Calu3 (cell line): ENCODE results near the gene LRFN3. TPM values are rescaled to one million over a fixed set of nuclear protein-coding genes. Genes with fewer than 3 reads are reported as not detected.
A peak's percentile ranks its signal among the peaks of the same experiment; 100 is the strongest.

Source experiments
- BruUV-seq: library from RNA; stranded (reverse); fragments of 400-500 nt; replicated peaks from 2 replicates; lab custom pipeline; 2021; lab: Mats Ljungman, UMichigan
- CTCF ChIA-PET: fragments of 300-600 bp; sonication (Branson Sonifier 250); formaldehyde crosslinking; loops from one replicate; lab custom pipeline; 2022; ENCODE audit warnings: antibody characterized with exemption; lab: Charles Lee
- DNase-seq: peaks from one replicate; pipeline ENCODE4 v3.0.0; 2022
- H3K27ac Mint-ChIP-seq: one replicate; pipeline ENCODE4 v1.8.0; 2022; ENCODE audit warnings: mixed read lengths; ENCODE audit not compliant: unreplicated experiment
- H3K27me3 Mint-ChIP-seq: one replicate; pipeline ENCODE4 v1.8.0; 2022; ENCODE audit warnings: mixed read lengths; ENCODE audit not compliant: unreplicated experiment
- H3K36me3 Mint-ChIP-seq: one replicate; pipeline ENCODE4 v1.8.0; 2022; ENCODE audit warnings: mild to moderate bottlenecking, moderate library complexity, mixed read lengths; ENCODE audit not compliant: insufficient read depth, unreplicated experiment
- H3K4me1 Mint-ChIP-seq: one replicate; pipeline ENCODE4 v1.8.0; 2022; ENCODE audit warnings: mild to moderate bottlenecking, low read depth, mixed read lengths; ENCODE audit not compliant: unreplicated experiment
- H3K4me3 Mint-ChIP-seq: one replicate; pipeline ENCODE4 v1.8.0; 2022; ENCODE audit warnings: mild to moderate bottlenecking, low read depth, moderate library complexity, mixed read lengths; ENCODE audit not compliant: unreplicated experiment
- H3K9me3 Mint-ChIP-seq: one replicate; pipeline ENCODE4 v1.8.0; 2022; ENCODE audit warnings: low read depth, mixed read lengths; ENCODE audit not compliant: unreplicated experiment
- intact Hi-C: fragments of 100-400 bp; cut with micrococcal nuclease; formaldehyde crosslinking; loops from one replicate; pipeline ENCODE4 v1.10.0; 2022; ENCODE audit not compliant: unreplicated experiment
- total RNA-seq: library from RNA; stranded (reverse); gene quantifications from 2 replicates; pipeline ENCODE4 v1.2.3, GENCODE V29; 2022
- TF ChIP-seq, protein P1 (sequence below): fragments of 200-600 bp; IDR thresholded peaks from one replicate; pipeline ENCODE4 v1.8.0; 2022; ENCODE audit warnings: antibody characterized with exemption; ENCODE audit not compliant: unreplicated experiment

Gene LRFN3
- total RNA-seq, 1 experiment from 2014 or later = 18.5 TPM

DNA sequence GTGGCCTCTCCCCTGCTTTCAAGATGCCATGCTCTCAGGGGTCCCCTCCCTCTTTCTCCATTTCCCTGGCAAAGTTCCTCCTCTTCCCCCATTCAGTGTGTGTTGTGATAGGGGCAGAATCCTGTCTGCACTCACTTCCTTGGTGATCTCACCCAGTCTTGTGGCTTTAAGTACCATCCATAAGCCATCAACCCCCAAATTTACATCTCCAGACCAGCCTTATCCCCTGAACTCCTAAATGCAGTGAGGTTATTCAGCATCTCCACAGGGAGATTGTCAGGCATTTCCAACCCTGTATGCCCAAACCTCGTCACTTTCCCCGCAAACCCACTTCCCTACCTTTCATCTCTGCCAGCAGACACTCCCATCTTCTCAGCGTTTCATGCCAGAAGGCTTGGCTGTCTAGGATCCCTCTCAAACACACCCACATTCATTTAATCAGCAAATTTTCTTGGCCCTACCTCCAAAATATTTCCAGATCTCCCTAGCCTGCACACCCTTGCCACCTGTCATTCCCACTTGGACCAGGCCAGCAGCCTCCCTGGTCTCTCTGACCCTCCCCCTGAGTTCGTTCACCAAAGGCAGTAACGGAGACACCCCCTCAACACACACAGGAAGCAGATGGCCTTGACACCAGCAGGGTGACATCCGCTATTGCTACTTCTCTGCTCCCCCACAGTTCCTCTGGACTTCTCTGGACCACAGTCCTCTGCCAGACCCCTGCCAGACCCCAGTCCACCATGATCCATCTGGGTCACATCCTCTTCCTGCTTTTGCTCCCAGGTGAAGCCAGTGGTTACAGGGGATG, 34.1 kb upstream of the LRFN3 start, which contains the start of gene HCST:
HCST (plus strand) TSS at position 676 of the 808 bp plus-strand sequence; CDS start at position 741, 65 bp downstream.
- no peak for DNase-seq
- Mint-ChIP-seq H3K36me3 (peaks cover 35% of the 10 kb centered on the region), H3K4me1 (peaks cover 9% of the 10 kb centered on the region), H3K9me3 (no peaks in the 10 kb centered on the region), H3K4me3 (peak within 1 kb of the TSS; percentile 64), H3K27ac (no peak within 1 kb of the TSS), H3K27me3 (peaks cover 32% of the 10 kb centered on the region)
- TF ChIP-seq, protein P1, sequence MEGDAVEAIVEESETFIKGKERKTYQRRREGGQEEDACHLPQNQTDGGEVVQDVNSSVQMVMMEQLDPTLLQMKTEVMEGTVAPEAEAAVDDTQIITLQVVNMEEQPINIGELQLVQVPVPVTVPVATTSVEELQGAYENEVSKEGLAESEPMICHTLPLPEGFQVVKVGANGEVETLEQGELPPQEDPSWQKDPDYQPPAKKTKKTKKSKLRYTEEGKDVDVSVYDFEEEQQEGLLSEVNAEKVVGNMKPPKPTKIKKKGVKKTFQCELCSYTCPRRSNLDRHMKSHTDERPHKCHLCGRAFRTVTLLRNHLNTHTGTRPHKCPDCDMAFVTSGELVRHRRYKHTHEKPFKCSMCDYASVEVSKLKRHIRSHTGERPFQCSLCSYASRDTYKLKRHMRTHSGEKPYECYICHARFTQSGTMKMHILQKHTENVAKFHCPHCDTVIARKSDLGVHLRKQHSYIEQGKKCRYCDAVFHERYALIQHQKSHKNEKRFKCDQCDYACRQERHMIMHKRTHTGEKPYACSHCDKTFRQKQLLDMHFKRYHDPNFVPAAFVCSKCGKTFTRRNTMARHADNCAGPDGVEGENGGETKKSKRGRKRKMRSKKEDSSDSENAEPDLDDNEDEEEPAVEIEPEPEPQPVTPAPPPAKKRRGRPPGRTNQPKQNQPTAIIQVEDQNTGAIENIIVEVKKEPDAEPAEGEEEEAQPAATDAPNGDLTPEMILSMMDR = no peak
- intact Hi-C loops = no loop called here
- BruUV-seq = no TSS peak
- CTCF ChIA-PET = no interaction called here

DNA sequence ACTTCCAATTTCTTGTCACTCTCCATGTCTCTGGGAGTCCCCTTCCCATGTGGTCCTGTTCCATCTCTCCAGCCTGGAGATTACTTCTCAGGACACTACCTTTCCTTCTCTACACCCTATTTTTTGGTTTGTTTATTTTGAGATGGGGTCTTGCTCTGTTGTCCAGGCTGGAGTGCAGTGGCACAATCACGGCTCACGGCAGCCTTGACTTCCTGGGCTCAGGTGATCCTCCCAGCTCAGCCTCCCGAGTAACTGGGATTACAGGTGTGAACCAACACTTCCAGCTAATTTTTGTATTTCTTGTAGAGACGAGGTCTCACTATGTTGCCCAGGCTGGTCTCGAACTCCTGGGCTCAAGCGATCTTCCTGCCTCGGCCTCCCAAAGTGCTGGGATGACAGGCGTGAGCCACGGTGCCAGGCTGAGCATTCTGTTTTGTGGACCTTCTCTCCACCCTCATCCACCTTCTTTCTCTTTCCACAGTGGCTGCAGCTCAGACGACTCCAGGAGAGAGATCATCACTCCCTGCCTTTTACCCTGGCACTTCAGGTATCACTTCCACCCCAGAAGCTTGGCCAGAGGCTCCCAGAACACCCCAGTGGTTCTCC, 33.2 kb upstream of the LRFN3 start:
- H3K4me1 Mint-ChIP-seq = peaks cover 9% of the 10 kb centered on the region
- H3K27ac Mint-ChIP-seq = no peak overlapping the region
- TF ChIP-seq, protein P1 = no peak
- H3K36me3 Mint-ChIP-seq = peaks cover 33% of the 10 kb centered on the region
- CTCF ChIA-PET = no interaction called here
- no TSS peak for BruUV-seq
- peaks cover 32% of the 10 kb centered on the region for H3K27me3 Mint-ChIP-seq
- no peaks in the 10 kb centered on the region for H3K9me3 Mint-ChIP-seq
- H3K4me3 Mint-ChIP-seq = peak overlapping the region; percentile 64
- no peak for DNase-seq
- intact Hi-C loops = no loop called here

DNA sequence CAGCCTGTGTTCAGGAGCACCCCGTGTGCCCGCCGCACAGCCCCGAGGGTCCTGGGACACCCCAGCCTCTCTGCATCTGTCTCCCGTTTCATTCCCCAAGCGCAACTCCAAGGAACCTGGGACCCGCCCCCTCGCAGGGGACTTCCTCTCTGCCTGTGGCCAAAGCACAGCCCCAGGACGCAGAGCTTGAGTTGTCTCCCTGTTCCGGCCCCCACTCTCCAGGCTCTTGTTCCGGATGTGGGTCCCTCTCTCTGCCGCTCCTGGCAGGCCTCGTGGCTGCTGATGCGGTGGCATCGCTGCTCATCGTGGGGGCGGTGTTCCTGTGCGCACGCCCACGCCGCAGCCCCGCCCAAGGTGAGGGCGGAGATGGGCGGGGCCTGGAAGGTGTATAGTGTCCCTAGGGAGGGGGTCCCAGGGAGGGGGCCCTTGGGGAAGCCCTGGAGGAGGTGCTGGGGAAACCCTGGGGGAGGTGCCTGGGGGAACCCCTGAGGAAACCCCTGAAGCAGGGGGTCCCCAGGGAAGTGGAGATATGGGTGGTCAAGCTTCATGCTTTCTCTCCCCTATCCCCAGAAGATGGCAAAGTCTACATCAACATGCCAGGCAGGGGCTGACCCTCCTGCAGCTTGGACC, 32.5 kb upstream of the LRFN3 start:
- peak overlapping the region; percentile 64 for H3K4me3 Mint-ChIP-seq
- intact Hi-C loops = no loop called here
- CTCF ChIA-PET = no interaction called here
- no peak overlapping the region for H3K27ac Mint-ChIP-seq
- no TSS peak for BruUV-seq
- peaks cover 32% of the 10 kb centered on the region for H3K27me3 Mint-ChIP-seq
- H3K36me3 Mint-ChIP-seq = peaks cover 26% of the 10 kb centered on the region
- H3K9me3 Mint-ChIP-seq = no peaks in the 10 kb centered on the region
- peak; percentile 62 for DNase-seq
- H3K4me1 Mint-ChIP-seq = peaks cover 9% of the 10 kb centered on the region
- TF ChIP-seq, protein P1 = no peak

DNA sequence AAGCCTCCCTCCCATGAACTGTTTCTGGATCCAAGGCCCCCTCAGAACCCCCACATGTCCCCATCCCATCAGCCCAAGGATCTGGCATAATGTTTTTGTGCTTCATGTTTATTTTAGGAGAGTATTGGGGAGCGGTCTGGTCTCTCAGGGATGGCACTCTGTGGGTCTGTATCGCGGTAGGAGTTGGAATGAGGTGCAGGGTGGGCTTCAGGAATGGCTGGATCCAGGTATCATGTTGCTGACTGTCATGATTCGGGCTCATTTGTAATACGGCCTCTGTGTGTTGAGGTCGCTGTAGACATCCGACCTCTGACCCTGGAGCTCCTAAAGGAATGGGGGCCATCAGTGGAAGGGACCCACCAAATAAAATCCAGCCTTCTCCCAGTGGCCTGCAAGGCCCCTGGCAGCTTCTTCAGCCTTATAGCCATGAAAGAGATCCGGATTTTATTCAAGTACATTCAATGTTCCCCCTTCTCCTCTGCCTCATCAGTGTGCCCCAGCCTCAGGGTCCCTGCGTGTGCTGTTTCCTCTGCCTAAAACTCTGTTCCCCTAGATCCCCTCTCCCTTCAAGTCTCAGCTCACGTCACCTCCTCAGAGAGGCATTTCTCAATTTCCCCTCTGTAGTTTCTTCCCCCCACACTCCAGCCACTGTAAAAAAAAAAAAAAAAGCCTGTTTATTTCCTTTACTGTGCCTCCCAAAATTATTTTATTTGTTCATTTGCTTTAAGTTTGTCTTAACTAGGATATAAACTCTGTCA, 31.7 kb upstream of the LRFN3 start:
- H3K4me1 Mint-ChIP-seq = peaks cover 9% of the 10 kb centered on the region
- intact Hi-C loops = no loop called here
- no peaks in the 10 kb centered on the region for H3K9me3 Mint-ChIP-seq
- no TSS peak for BruUV-seq
- CTCF ChIA-PET = interaction anchor here (1.3 kb wide), 1 partner anchor 22 kb away, joined by 3 read pairs; no protein-coding TSS in a partner anchor
- DNase-seq = no peak
- peaks cover 32% of the 10 kb centered on the region for H3K27me3 Mint-ChIP-seq
- peaks cover 18% of the 10 kb centered on the region for H3K36me3 Mint-ChIP-seq
- no peak overlapping the region for H3K4me3 Mint-ChIP-seq
- TF ChIP-seq, protein P1 = no peak
- no peak overlapping the region for H3K27ac Mint-ChIP-seq
